ENCODE results near the gene TAMM41.
"Not testable (repeated sequence)": the region's sequence is repeated elsewhere in the genome, so short reads cannot be mapped to it uniquely, and the experiment has no call there.

TAMM41 gene

GRCh38 chr3:11757929-11758328 lies 88.8 kb downstream of the TAMM41 start:
- no peak for DNase-seq

DNA sequence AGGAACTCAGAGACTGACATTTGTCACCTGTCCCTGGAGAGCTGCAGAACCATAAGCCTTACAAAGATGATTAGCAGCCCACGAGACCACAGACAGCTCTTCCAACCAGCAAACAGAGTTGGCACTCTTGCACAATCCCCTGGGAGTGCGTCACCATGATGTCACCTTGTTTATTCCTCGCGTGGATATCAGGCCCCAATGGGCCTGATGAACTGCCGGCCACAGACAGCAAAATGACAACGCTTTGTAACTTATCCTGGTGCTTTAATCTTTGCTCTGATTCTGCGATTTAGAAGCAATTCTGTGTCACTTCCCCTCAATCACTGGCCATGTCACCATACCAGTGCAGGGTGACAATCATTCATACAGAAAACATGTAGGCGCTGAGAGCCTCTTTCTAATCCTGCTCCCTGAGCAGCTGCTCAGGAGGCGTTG lies 89.2 kb downstream of the TAMM41 start:
- DNase-seq = no peak

GRCh38 chr3:11755276-11755675 lies 91.4 kb downstream of the TAMM41 start:
- no peak for DNase-seq

GRCh38 chr3:11752254-11752653 lies 94.4 kb downstream of the TAMM41 start:
- DNase-seq = not testable (repeated sequence)

DNA sequence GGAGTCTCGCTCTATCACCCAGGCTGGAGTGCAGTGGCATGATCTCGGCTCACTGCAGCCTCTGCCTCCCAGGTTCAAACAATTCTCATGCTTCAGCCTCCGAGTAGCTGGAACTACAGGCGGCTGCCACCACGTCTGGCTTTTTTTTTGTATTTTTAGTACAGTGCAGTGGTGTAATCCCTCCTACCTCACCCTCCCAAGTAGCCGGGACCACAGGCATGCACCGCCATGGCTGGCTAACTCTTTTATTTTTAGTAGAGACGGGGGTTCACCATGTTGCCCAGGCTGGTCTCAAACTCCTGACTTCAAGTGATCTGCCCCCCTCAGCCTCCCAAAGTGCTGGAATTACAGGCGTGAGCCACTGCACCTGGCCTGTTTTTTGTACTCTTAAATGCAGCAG lies 98.4 kb downstream of the TAMM41 start:
- DNase-seq = not testable (repeated sequence)

Measured in NCI-H446 treated with DMSO at 0.1 percent for 48 hours (cell line).